Measurements from ENCODE around the gene KCNQ1OT1.

Gene KCNQ1OT1

GRCh38 chr11:2691991-2692875 lies 7.6 kb downstream of the KCNQ1OT1 start:
- no peak for DNase-seq
- TF ChIP-seq EZH2phosphoT487 (IDR thresholded peaks at IDR 0.05; ENCODE audit: low read length) (no peak), CTCF (IDR thresholded peaks at IDR 0.05; ENCODE audit: low read length) (peak; percentile 40)
- Histone ChIP-seq H3K9ac (ENCODE audit: low read length) (no peak overlapping the region), H3K79me2 (ENCODE audit: low read length) (peaks cover 84% of the 10 kb centered on the region), H3K9me3 (replicated peaks; ENCODE audit: insufficient read depth, low read length) (no peaks in the 10 kb centered on the region), H3K27me3 (replicated peaks; ENCODE audit: insufficient read depth, low read length) (no peaks in the 10 kb centered on the region), H3F3A (ENCODE audit: insufficient read depth, low read length) (no peaks in the 10 kb centered on the region), H4K20me1 (ENCODE audit: insufficient read depth, low read length) (no peaks in the 10 kb centered on the region), H3K27ac (ENCODE audit: low read length) (no peak overlapping the region), H3K4me3 (ENCODE audit: low read length) (no peak overlapping the region), H3K4me2 (ENCODE audit: low read depth, low read length) (no peak overlapping the region), H2AFZ (ENCODE audit: low read length) (no peak overlapping the region), H3K4me1 (ENCODE audit: low read length) (peaks cover 22% of the 10 kb centered on the region), H3K9me2 (replicated peaks; ENCODE audit: insufficient read depth, low read length) (no peaks in the 10 kb centered on the region), H3K36me3 (replicated peaks; ENCODE audit: insufficient read depth, low read length) (no peaks in the 10 kb centered on the region; the same call in 1 of the 2 replicates)

GRCh38 chr11:2691355-2691761 lies 8.4 kb downstream of the KCNQ1OT1 start:
- no peak overlapping the region for H3K9ac ChIP-seq (ENCODE audit: low read length)
- DNase-seq, result no peak
- no peak overlapping the region for H3K4me2 ChIP-seq (ENCODE audit: low read depth, low read length)
- peaks cover 22% of the 10 kb centered on the region for H3K4me1 ChIP-seq (ENCODE audit: low read length)
- H3K4me3 ChIP-seq (ENCODE audit: low read length), result no peak overlapping the region
- peaks cover 79% of the 10 kb centered on the region for H3K79me2 ChIP-seq (ENCODE audit: low read length)
- H3K27me3 ChIP-seq (replicated peaks; ENCODE audit: insufficient read depth, low read length), result no peaks in the 10 kb centered on the region
- no peaks in the 10 kb centered on the region; the same call in 1 of the 2 replicates for H3K36me3 ChIP-seq (replicated peaks; ENCODE audit: insufficient read depth, low read length)
- H3K9me2 ChIP-seq (replicated peaks; ENCODE audit: insufficient read depth, low read length), result no peaks in the 10 kb centered on the region
- TF ChIP-seq CTCF (IDR thresholded peaks at IDR 0.05; ENCODE audit: low read length) (no peak), EZH2phosphoT487 (IDR thresholded peaks at IDR 0.05; ENCODE audit: low read length) (no peak), EZH2 (optimal IDR thresholded peaks at IDR 0.05; ENCODE audit: low read depth, low read length) (no peak)
- no peaks in the 10 kb centered on the region for H3K9me3 ChIP-seq (replicated peaks; ENCODE audit: insufficient read depth, low read length)
- H2AFZ ChIP-seq (ENCODE audit: low read length), result no peak overlapping the region
- H3F3A ChIP-seq (ENCODE audit: insufficient read depth, low read length), result no peaks in the 10 kb centered on the region
- no peak overlapping the region for H3K27ac ChIP-seq (ENCODE audit: low read length)
- H4K20me1 ChIP-seq (ENCODE audit: insufficient read depth, low read length), result no peaks in the 10 kb centered on the region

- Histone ChIP-seq H2AFZ (ENCODE audit: low read length) (no peak overlapping the region), H3K4me1 (ENCODE audit: low read length) (peaks cover 22% of the 10 kb centered on the region), H3K4me2 (ENCODE audit: low read depth, low read length) (no peak overlapping the region), H3K9ac (ENCODE audit: low read length) (no peak overlapping the region), H3K9me3 (replicated peaks; ENCODE audit: insufficient read depth, low read length) (no peaks in the 10 kb centered on the region), H4K20me1 (ENCODE audit: insufficient read depth, low read length) (no peaks in the 10 kb centered on the region), H3K27ac (ENCODE audit: low read length) (peak overlapping the region; percentile 60; the same call in 1 of the 2 replicates), H3K79me2 (ENCODE audit: low read length) (peaks cover 73% of the 10 kb centered on the region), H3K9me2 (replicated peaks; ENCODE audit: insufficient read depth, low read length) (no peaks in the 10 kb centered on the region), H3K27me3 (replicated peaks; ENCODE audit: insufficient read depth, low read length) (no peaks in the 10 kb centered on the region), H3K4me3 (ENCODE audit: low read length) (no peak overlapping the region), H3K36me3 (replicated peaks; ENCODE audit: insufficient read depth, low read length) (no peaks in the 10 kb centered on the region; the same call in 1 of the 2 replicates), H3F3A (ENCODE audit: insufficient read depth, low read length) (no peaks in the 10 kb centered on the region)
- no peak for DNase-seq
- no peak for TF ChIP-seq EZH2phosphoT487 (IDR thresholded peaks at IDR 0.05; ENCODE audit: low read length)
- TF ChIP-seq CTCF (IDR thresholded peaks at IDR 0.05; ENCODE audit: low read length), result no peak
- no peak for TF ChIP-seq EZH2 (optimal IDR thresholded peaks at IDR 0.05; ENCODE audit: low read depth, low read length)
Measured at GRCh38 chr11:2690596-2691354, 9.0 kb downstream of the KCNQ1OT1 start.
